Stomach (tissue), 4 donors: Measurements from ENCODE around the gene POLR3E.

ENCODE experiments used
- CTCF ChIP-seq, 7 experiments: fragments of 450-650 bp in 4 of 7; fragments of 200-600 bp in 3 of 7; sonication (generic) in 3 of 7; IDR thresholded peaks; one replicate each; pipeline ENCODE4 v1.5.1; 2016 to 2019; ENCODE audit warnings: antibody characterized with exemption in 7 of 7, control low read depth in 2 of 7, mild to moderate bottlenecking in 1 of 7
- POLR2A ChIP-seq, 4 donors: fragments of 450-650 bp; IDR thresholded peaks; one replicate each; pipeline ENCODE4 v1.6.1; 2016; ENCODE audit warnings: antibody characterized with exemption in 4 of 4, control low read depth in 2 of 4, mild to moderate bottlenecking in 1 of 4, moderate library complexity in 1 of 4

DNA sequence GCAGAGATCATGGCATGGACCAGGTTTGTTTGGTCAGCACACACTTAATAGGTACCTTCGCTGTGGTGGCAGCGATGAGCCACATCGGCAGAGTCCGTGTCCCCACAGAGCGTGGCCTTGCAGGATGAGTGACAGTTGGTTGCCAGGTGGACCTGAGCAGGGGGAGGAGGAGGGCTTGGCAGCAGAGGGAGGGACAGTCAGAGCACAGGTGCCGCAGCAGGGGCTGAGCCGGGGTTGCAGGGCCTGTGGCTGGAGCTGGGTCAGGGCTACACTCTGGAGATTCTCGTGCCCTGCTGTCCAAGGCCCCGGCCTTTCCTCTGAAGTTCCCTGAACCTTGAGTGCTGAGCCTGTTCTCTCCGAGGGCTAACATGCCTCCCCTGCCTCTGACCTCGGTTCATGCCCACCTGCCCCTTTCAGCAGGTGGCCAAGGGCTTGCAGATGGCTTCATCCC, 24.8 kb downstream of the POLR3E start:
- no peak for TF ChIP-seq POLR2A (IDR thresholded peaks at IDR 0.05)
- TF ChIP-seq CTCF (IDR thresholded peaks at IDR 0.05), result no peak
